ENCODE results near the gene BTBD6. TPM values are rescaled to one million over a fixed set of nuclear protein-coding genes. Genes with fewer than 3 reads are reported as not detected.
"Not testable (repeated sequence)": the region's sequence is repeated elsewhere in the genome, so short reads cannot be mapped to it uniquely, and the experiment has no call there.

The BTBD6 gene
- total RNA-seq, 1 donor from 2014 or later = 45.3 TPM

GRCh38 chr14:105292826-105293711, 44.7 kb downstream of the BTBD6 start:
- no peak for DNase-seq
- H3K4me1 ChIP-seq = peaks cover 38% of the 10 kb centered on the region
- H3K27ac ChIP-seq (replicated peaks) = peak overlapping the region; percentile 81
- H3K36me3 ChIP-seq = no peaks in the 10 kb centered on the region
- no peaks in the 10 kb centered on the region for H3K27me3 ChIP-seq (ENCODE audit: low read depth)
- no peak for TF ChIP-seq CTCF (IDR thresholded peaks at IDR 0.05; ENCODE audit: borderline replicate concordance)
- no peak overlapping the region for H3K4me3 ChIP-seq
- intact Hi-C loops (cut with micrococcal nuclease) = no loop called here
- H3K9me3 ChIP-seq (replicated peaks) = no peaks in the 10 kb centered on the region

GRCh38 chr14:105294142-105294597, 45.8 kb downstream of the BTBD6 start:
- Histone ChIP-seq H3K27ac (replicated peaks) (peak overlapping the region; percentile 81), H3K4me1 (peaks cover 49% of the 10 kb centered on the region), H3K27me3 (ENCODE audit: low read depth) (no peaks in the 10 kb centered on the region), H3K36me3 (no peaks in the 10 kb centered on the region), H3K4me3 (no peak overlapping the region), H3K9me3 (replicated peaks) (no peaks in the 10 kb centered on the region)
- peak; percentile 25 for TF ChIP-seq CTCF (IDR thresholded peaks at IDR 0.05; ENCODE audit: borderline replicate concordance)
- DNase-seq = peak; percentile 82
- intact Hi-C loops (cut with micrococcal nuclease) = no loop called here

GRCh38 chr14:105297311-105297710, 49.0 kb downstream of the BTBD6 start:
- H3K4me3 ChIP-seq; DNase-seq; H3K9me3 ChIP-seq (replicated peaks); H3K27me3 ChIP-seq (ENCODE audit: low read depth); intact Hi-C loops (cut with micrococcal nuclease); H3K27ac ChIP-seq (replicated peaks); H3K36me3 ChIP-seq: not testable (repeated sequence)
- peaks cover 62% of the 10 kb centered on the region for H3K4me1 ChIP-seq

GRCh38 chr14:105299654-105300541, 51.6 kb downstream of the BTBD6 start:
- Histone ChIP-seq H3K9me3 (replicated peaks) (no peaks in the 10 kb centered on the region), H3K27ac (replicated peaks) (peak overlapping the region; percentile 98), H3K4me1 (peaks cover 36% of the 10 kb centered on the region), H3K36me3 (no peaks in the 10 kb centered on the region), H3K27me3 (ENCODE audit: low read depth) (no peaks in the 10 kb centered on the region), H3K4me3 (peak overlapping the region; percentile 85)
- no peak for DNase-seq
- intact Hi-C loops (cut with micrococcal nuclease) = no loop called here
- TF ChIP-seq CTCF (IDR thresholded peaks at IDR 0.05; ENCODE audit: borderline replicate concordance) = no peak

Other genes starting within 250 kb of the BTBD6 start
- gene CDCA4, start 227.4 kb upstream of the BTBD6 start, total RNA-seq = 2.0 TPM
- gene GPR132, start 183.1 kb upstream of the BTBD6 start, total RNA-seq = 1.0 TPM
- gene JAG2, start 79.8 kb upstream of the BTBD6 start, total RNA-seq = 26.1 TPM
- 22.9 TPM for gene NUDT14, start 67.2 kb upstream of the BTBD6 start, total RNA-seq
- gene BRF1, start 52.5 kb downstream of the BTBD6 start, total RNA-seq = 19.8 TPM
- gene PACS2, start 66.2 kb downstream of the BTBD6 start, total RNA-seq = 64.0 TPM
- 0.99 TPM for gene TEX22, start 150.0 kb downstream of the BTBD6 start, total RNA-seq
- 192 TPM for gene MTA1, start 171.3 kb downstream of the BTBD6 start, total RNA-seq
- gene CRIP2, start 226.3 kb downstream of the BTBD6 start, total RNA-seq = 1,068 TPM
- gene CRIP1, start 238.4 kb downstream of the BTBD6 start, total RNA-seq = 65.9 TPM
- gene TEDC1, start 242.7 kb downstream of the BTBD6 start, total RNA-seq = 4.0 TPM